Endothelial cell of umbilical vein (primary cell): ENCODE results near the gene COL23A1. TPM values are rescaled to one million over a fixed set of nuclear protein-coding genes. Genes with fewer than 3 reads are reported as not detected.

Experiments used
- BruUV-seq: library from RNA; stranded (reverse); fragments of 400-500 nt; replicated peaks from 2 replicates; lab custom pipeline; 2021; lab: Mats Ljungman, UMichigan
- CTCF ChIA-PET: fragments of 300-600, 350-600 bp; sonication (Branson Sonifier 250); formaldehyde crosslinking; loops from one replicate; lab custom pipeline; 2021; ENCODE audit warnings: antibody characterized with exemption, inconsistent platforms; lab: Charles Lee
- POLR2A ChIA-PET: fragments of 300-600, 350-600 bp; sonication (Branson Sonifier 250); formaldehyde crosslinking; loops from one replicate; lab custom pipeline; 2021; ENCODE audit warnings: antibody characterized with exemption, inconsistent platforms; lab: Charles Lee
- DNase-seq: peaks from one replicate; pipeline ENCODE4 v3.0.0-alpha.2; 2011; ENCODE audit warnings: low read depth, low spot score
- FAIRE-seq: peaks from 2 replicates; lab custom pipeline; 2011; peaks lifted over from hg19 to GRCh38; lab: Jason Lieb, UNC
- H2AFZ ChIP-seq: 2 replicates; pipeline ENCODE4 v1.6.0; 2012; ENCODE audit warnings: low read depth, low read length, control low read depth, inconsistent platforms
- H3K27ac ChIP-seq: 2 replicates; pipeline ENCODE4 v1.5.1; 2011; ENCODE audit warnings: low read depth, mild to moderate bottlenecking, control low read depth, low read length, moderate library complexity; ENCODE audit not compliant: insufficient read depth
- H3K27me3 ChIP-seq, 2 experiments: 2 replicates each; pipeline versions ENCODE4 v1.6.0 to v1.6.1; 2011; ENCODE audit warnings: low read length in 2 of 2, mixed read lengths in 1 of 2; ENCODE audit not compliant: control insufficient read depth in 2 of 2, insufficient read depth in 2 of 2
- H3K36me3 ChIP-seq, 2 experiments: 2 replicates in 1 of 2; 3 replicates in 1 of 2; pipeline ENCODE4 v1.5.1; 2011; ENCODE audit warnings: low read length in 2 of 2, mild to moderate bottlenecking in 1 of 2, moderate library complexity in 1 of 2; ENCODE audit not compliant: control insufficient read depth in 2 of 2, insufficient read depth in 2 of 2; ENCODE audit errors: extremely low read depth in 1 of 2
- H3K4me1 ChIP-seq: 3 replicates; pipeline ENCODE4 v1.5.1; 2011; ENCODE audit warnings: mild to moderate bottlenecking, low read length; ENCODE audit not compliant: control insufficient read depth, insufficient read depth; ENCODE audit errors: extremely low read depth
- H3K4me2 ChIP-seq: 2 replicates; pipeline ENCODE4 v1.6.1; 2011; ENCODE audit warnings: low read length, control low read depth, mixed read lengths; ENCODE audit not compliant: insufficient read depth
- H3K4me3 ChIP-seq, 3 experiments: fragments of 200-600 bp in 1 of 3; sonication (generic), shearing (Covaris generic) in 1 of 3; replicated peaks in 1 of 3; 2 replicates each; pipeline ENCODE4 v1.5.1; 2011 to 2016; ENCODE audit warnings: control low read depth in 3 of 3, low read length in 3 of 3, mild to moderate bottlenecking in 2 of 3, inconsistent platforms in 1 of 3, low read depth in 1 of 3, moderate library complexity in 1 of 3; ENCODE audit not compliant: insufficient read depth in 1 of 3
- H3K79me2 ChIP-seq: 2 replicates; pipeline ENCODE4 v1.6.0; 2012; ENCODE audit warnings: low read length, inconsistent platforms; ENCODE audit not compliant: control insufficient read depth, insufficient read depth
- H3K9ac ChIP-seq: replicated peaks from 2 replicates; pipeline ENCODE3; 2011; ENCODE audit warnings: low read length, control low read depth; ENCODE audit not compliant: insufficient read depth; ENCODE audit errors: extremely low read depth
- H3K9me1 ChIP-seq: replicated peaks from 3 replicates; pipeline ENCODE4 v1.6.0; 2011; ENCODE audit warnings: mild to moderate bottlenecking, low read length; ENCODE audit not compliant: control insufficient read depth, insufficient read depth; ENCODE audit errors: extremely low read depth
- H3K9me3 ChIP-seq: replicated peaks from 2 replicates; pipeline ENCODE4 v1.5.1; 2012; ENCODE audit warnings: low read length, inconsistent platforms; ENCODE audit not compliant: control insufficient read depth, insufficient read depth
- H4K20me1 ChIP-seq: replicated peaks from 2 replicates; pipeline ENCODE3; 2011; ENCODE audit warnings: mild to moderate bottlenecking, low read length; ENCODE audit not compliant: control insufficient read depth, insufficient read depth; ENCODE audit errors: extremely low read depth
- CTCF ChIP-seq, 2 donors: IDR thresholded peaks; 1 replicate in 1 of 2; 2 replicates in 1 of 2; pipeline ENCODE4 v1.5.1; 2011; ENCODE audit warnings: low read length in 2 of 2, mild to moderate bottlenecking in 2 of 2, moderate library complexity in 2 of 2, control low read depth in 1 of 2, inconsistent platforms in 1 of 2, low read depth in 1 of 2; ENCODE audit not compliant: insufficient read depth in 1 of 2; ENCODE audit errors: extremely low read depth in 1 of 2
- FOS ChIP-seq: IDR thresholded peaks from 2 replicates; pipeline ENCODE4 v1.6.1; 2011; ENCODE audit warnings: mild to moderate bottlenecking, low read length, moderate library complexity, borderline replicate concordance; ENCODE audit not compliant: insufficient read depth
- GATA2 ChIP-seq: IDR thresholded peaks from 2 replicates; pipeline ENCODE4 v1.7.0; 2011; ENCODE audit warnings: low read depth, mild to moderate bottlenecking, moderate library complexity, mixed read lengths, low read length; ENCODE audit not compliant: insufficient read length, insufficient read depth
- JUN ChIP-seq: IDR thresholded peaks from 2 replicates; pipeline ENCODE4 v1.6.1; 2011; ENCODE audit warnings: borderline replicate concordance, low read depth; ENCODE audit not compliant: insufficient read length, insufficient read depth
- MAX ChIP-seq: IDR thresholded peaks from 2 replicates; pipeline ENCODE4 v1.6.1; 2011; ENCODE audit not compliant: insufficient read depth, insufficient read length
- MYC ChIP-seq: IDR thresholded peaks from one replicate; pipeline ENCODE4 v1.6.1; 2011; ENCODE audit warnings: mild to moderate bottlenecking, low read depth, low read length
- POLR2AphosphoS5 ChIP-seq: IDR thresholded peaks from 2 replicates; pipeline ENCODE4 v1.6.1; 2012; ENCODE audit warnings: low read depth, mild to moderate bottlenecking, control low read depth, low read length, moderate library complexity; ENCODE audit not compliant: insufficient read depth
- dilution Hi-C: fragments of 300-500 bp; cut with MboI; formaldehyde crosslinking; loops from one replicate; pipeline ENCODE4 v1.15.0; 2019; ENCODE audit warnings: low sequenced_read_pairs; ENCODE audit not compliant: extremely low pct_ligation_motif_present
- intact Hi-C: fragments of 100-400 bp; cut with micrococcal nuclease; formaldehyde crosslinking; loops from one replicate; pipeline ENCODE4 v1.10.0; 2022
- polyA plus RNA-seq, 4 experiments: library from polyadenylated mRNA; depleted of rRNA in 3 of 4; stranded (reverse) in 3 of 4; unstranded in 1 of 4; fragments of >200 nt; gene quantifications; 2 replicates each; pipeline versions ENCODE4 v1.2.1 to v1.2.3, GENCODE V29; 2011 to 2012; ENCODE audit warnings: missing spikeins in 1 of 4
- total RNA-seq: library from RNA; stranded (reverse); gene quantifications from 2 replicates; pipeline ENCODE4 v1.2.3, GENCODE V29; 2021

COL23A1 gene
- total and polyA plus RNA-seq, 2 donors (not counting 3 experiments of a cell fraction or from before 2014, with no cell fraction given) = not detected

- no peak for TF ChIP-seq GATA2
- no peak for TF ChIP-seq JUN
- TF ChIP-seq MAX = no peak
- no peak for FAIRE-seq
- Histone ChIP-seq H3K4me3 (no peak overlapping the region), H3K9me3 (no peaks in the 10 kb centered on the region), H4K20me1 (no peaks in the 10 kb centered on the region), H3K4me2 (no peak overlapping the region), H3K9ac (no peak overlapping the region), H3K27me3 (no peaks in the 10 kb centered on the region), H3K36me3 (no peaks in the 10 kb centered on the region), H3K9me1 (no peaks in the 10 kb centered on the region), H3K4me1 (no peaks in the 10 kb centered on the region), H3K27ac (no peak overlapping the region), H2AFZ (no peak overlapping the region), H3K79me2 (no peaks in the 10 kb centered on the region)
- no peak for DNase-seq
- CTCF ChIA-PET = no interaction called here
- POLR2A ChIA-PET = no interaction called here
- dilution Hi-C loops = no loop called here
- intact Hi-C loops = no loop called here
- no TSS peak for BruUV-seq
These were observed 191.1 kb downstream of the COL23A1 start for GRCh38 chr5:178398901-178399700.

GRCh38 chr5:178396796-178397720, 193.1 kb downstream of the COL23A1 start:
- ChIA-PET POLR2A (no interaction called here), CTCF (no interaction called here)
- H3K9me1 ChIP-seq = no peaks in the 10 kb centered on the region
- DNase-seq (no peak), FAIRE-seq (no peak)
- no peak overlapping the region for H3K9ac ChIP-seq
- no peaks in the 10 kb centered on the region for H3K27me3 ChIP-seq
- H2AFZ ChIP-seq = no peak overlapping the region
- intact Hi-C loops (no loop called here), dilution Hi-C loops (no loop called here)
- no TSS peak for BruUV-seq
- TF ChIP-seq CTCF (IDR thresholded peaks at IDR 0.05; ENCODE audit: extremely low read depth in 1 of 2, insufficient read depth in 1 of 2, low read depth in 1 of 2, low read length in 2 of 2) (no peak), POLR2AphosphoS5 (no peak), MYC (no peak), FOS (no peak)
- no peaks in the 10 kb centered on the region for H3K9me3 ChIP-seq
- no peak overlapping the region for H3K4me2 ChIP-seq
- no peak overlapping the region for H3K27ac ChIP-seq
- no peaks in the 10 kb centered on the region for H3K79me2 ChIP-seq
- no peak overlapping the region for H3K4me3 ChIP-seq
- H3K4me1 ChIP-seq = no peaks in the 10 kb centered on the region
- H4K20me1 ChIP-seq = no peaks in the 10 kb centered on the region
- no peaks in the 10 kb centered on the region for H3K36me3 ChIP-seq
